HepG2 (cell line): ENCODE measurements around the gene TSSK3. TPM values are rescaled to one million over a fixed set of nuclear protein-coding genes. Genes with fewer than 3 reads are reported as not detected.
"Not testable (repeated sequence)": the region's sequence is repeated elsewhere in the genome, so short reads cannot be mapped to it uniquely, and the experiment has no call there.

Experiments
- ATAC-seq: fragments of 200-7000 bp; cut with Tn5 transposase; 3 replicates; pipeline ENCODE4 v1.9.1; 2020; ENCODE audit warnings: mild to moderate bottlenecking, moderate library complexity
- BruUV-seq: library from RNA; stranded (reverse); fragments of 400-500 nt; replicated peaks from 2 replicates; lab custom pipeline; 2021; lab: Mats Ljungman, UMichigan
- CTCF ChIA-PET: fragments of 300-600 bp; formaldehyde crosslinking; extraction: SDS; loops from one replicate; lab custom pipeline; 2021; ENCODE audit warnings: low total read pairs, inconsistent platforms, low intra/inter-chr PET ratio; lab: Yijun Ruan, JAX
- POLR2A ChIA-PET: fragments of 350-600 bp; sonication (Branson Sonifier 250); formaldehyde crosslinking; loops from one replicate; lab custom pipeline; 2020; ENCODE audit warnings: antibody characterized with exemption, inconsistent platforms; lab: Yijun Ruan, JAX
- DNase-seq: peaks from one replicate; pipeline ENCODE4 v3.0.0-alpha.2; 2015; ENCODE audit warnings: low spot score
- FAIRE-seq: peaks from 3 replicates; lab custom pipeline; 2011; peaks lifted over from hg19 to GRCh38; lab: Jason Lieb, UNC
- H2AFZ ChIP-seq: one replicate; pipeline ENCODE4 v1.6.1; 2011; ENCODE audit warnings: low read length, inconsistent platforms
- H3K27ac ChIP-seq: fragments of 300-600 bp; 3 replicates; pipeline ENCODE4 v1.8.0; 2011; ENCODE audit warnings: mixed run types, mild to moderate bottlenecking, mixed read lengths, low read length, inconsistent platforms; ENCODE audit not compliant: insufficient read depth; ENCODE audit errors: extremely low read length
- H3K27me3 ChIP-seq, 2 experiments: fragments of 200-600 bp in 1 of 2; 2 replicates in 1 of 2; 3 replicates in 1 of 2; pipeline versions ENCODE4 v1.6.0 to v1.8.0; 2011; ENCODE audit warnings: low read length in 2 of 2, mild to moderate bottlenecking in 2 of 2, moderate library complexity in 2 of 2, inconsistent platforms in 1 of 2; ENCODE audit not compliant: insufficient read depth in 2 of 2, control insufficient read depth in 1 of 2
- H3K36me3 ChIP-seq, 2 experiments: fragments of 200-600 bp in 1 of 2; replicated peaks in 1 of 2; 2 replicates in 1 of 2; 3 replicates in 1 of 2; pipeline versions ENCODE4 v1.5.1 to v1.8.0; 2011; ENCODE audit warnings: low read length in 2 of 2, inconsistent platforms in 1 of 2; ENCODE audit not compliant: insufficient read depth in 2 of 2, control insufficient read depth in 1 of 2
- H3K4me1 ChIP-seq: 2 replicates; pipeline ENCODE4 v1.5.1; 2012; ENCODE audit warnings: low read length, inconsistent platforms; ENCODE audit not compliant: insufficient read depth
- H3K4me2 ChIP-seq: 2 replicates; pipeline ENCODE4 v1.6.0; 2011; ENCODE audit warnings: low read depth, low read length, inconsistent platforms
- H3K4me3 ChIP-seq, 3 experiments: fragments of 200-600 bp in 1 of 3; sonication (generic), shearing (Covaris generic) in 1 of 3; replicated peaks in 1 of 3; 2 replicates each; pipeline ENCODE4 v1.5.1; 2011 to 2016; ENCODE audit warnings: low read length in 3 of 3, inconsistent platforms in 2 of 3, low read depth in 2 of 3, mild to moderate bottlenecking in 2 of 3, control low read depth in 1 of 3, mixed read lengths in 1 of 3; ENCODE audit not compliant: insufficient read depth in 1 of 3
- H3K79me2 ChIP-seq: one replicate; pipeline ENCODE4 v1.6.1; 2011; ENCODE audit warnings: low read length, inconsistent platforms; ENCODE audit not compliant: insufficient read depth
- H3K9ac ChIP-seq: 2 replicates; pipeline ENCODE4 v1.6.0; 2011; ENCODE audit warnings: mild to moderate bottlenecking, low read depth, low read length, inconsistent platforms; ENCODE audit not compliant: insufficient read depth
- H3K9me3 ChIP-seq: 2 replicates; pipeline ENCODE4 v1.5.1; 2012; ENCODE audit warnings: mild to moderate bottlenecking, low read length
- H4K20me1 ChIP-seq: 2 replicates; pipeline ENCODE4 v1.6.0; 2011; ENCODE audit warnings: inconsistent platforms, mild to moderate bottlenecking, low read length, moderate library complexity; ENCODE audit not compliant: insufficient read depth
- RERE ChIP-seq: IDR thresholded peaks from 2 replicates; pipeline ENCODE4 v1.6.1; 2016; ENCODE audit warnings: low read depth, missing genetic modification reagents, missing compliant biosample characterization
- USF2 ChIP-seq, 2 experiments: sonication (generic) in 1 of 2; formaldehyde crosslinking in 1 of 2; IDR thresholded peaks; 2 replicates each; pipeline versions ENCODE4 v1.5.1 to v1.6.1; 2011 to 2020; ENCODE audit warnings: borderline replicate concordance in 1 of 2, low read depth in 1 of 2, low read length in 1 of 2, mild to moderate bottlenecking in 1 of 2, missing genetic modification reagents in 1 of 2, moderate library complexity in 1 of 2
- ZNF562 ChIP-seq: sonication (generic); formaldehyde crosslinking; IDR thresholded peaks from 2 replicates; pipeline ENCODE4 v1.8.0; 2022; ENCODE audit warnings: missing genetic modification reagents, borderline replicate concordance
- ZNF713 ChIP-seq: sonication (generic); formaldehyde crosslinking; IDR thresholded peaks from 2 replicates; pipeline ENCODE4 v1.4.0; 2020; ENCODE audit warnings: mild to moderate bottlenecking, missing genetic modification reagents
- WGBS: methylation state at CpG from one replicate; pipeline ENCODE4 v1.1.6; 2017; ENCODE audit warnings: low lambda C conversion rate; 5-methylcytosine and 5-hydroxymethylcytosine counted together
- in situ Hi-C: cut with HindIII; loops from 2 replicates; pipeline ENCODE4 v1.10.0; 2017; ENCODE audit warnings: low pct_unique_long_range_greater_than_20kb; ENCODE audit not compliant: extremely low pct_ligation_motif_present
- intact Hi-C: fragments of 100-400 bp; cut with micrococcal nuclease; formaldehyde crosslinking; loops from one replicate; pipeline ENCODE4 v1.10.0; 2022; ENCODE audit not compliant: unreplicated experiment
- polyA plus RNA-seq, 8 experiments: library from polyadenylated mRNA; depleted of rRNA in 3 of 8; stranded (reverse) in 7 of 8; unstranded in 1 of 8; fragments of >200 nt; fragmentation: Illumina TruSeq in 4 of 8; extraction: Trizol in 4 of 8; gene quantifications; 2 replicates each; pipeline versions ENCODE4 v1.2.1 to v1.2.3, GENCODE V29; 2011 to 2016; ENCODE audit warnings: low read depth in 4 of 8, missing spikeins in 1 of 8, mixed read lengths in 1 of 8; ENCODE audit not compliant: insufficient read depth in 1 of 8
- total RNA-seq, 5 experiments: library from RNA; depleted of rRNA; stranded (reverse); fragments of >200 nt; fragmentation: Illumina TruSeq; extraction: Trizol; gene quantifications; 2 replicates each; pipeline ENCODE4 v1.2.3, GENCODE V29; 2016; ENCODE audit warnings: low read depth in 1 of 5

Gene TSSK3
- total and polyA plus RNA-seq, 2 of the 13 experiments (the other 11 are each of a cell fraction or from before 2014, with no cell fraction given): 1.0 to 1.1 TPM

- TF ChIP-seq RERE (CRISPR knock-in tag) (no peak), USF2 (IDR thresholded peaks at IDR 0.05; ENCODE audit: low read depth, low read length) (no peak), USF2 (CRISPR knock-in tag; IDR thresholded peaks at IDR 0.05; ENCODE audit: borderline replicate concordance) (no peak), ZNF562 (CRISPR knock-in tag) (no peak), ZNF713 (no peak)
Observed at GRCh38 chr1:32353886-32354570, 8.3 kb upstream of the TSSK3 start (continued).

- H4K20me1 ChIP-seq, H3K9ac ChIP-seq, BruUV-seq, CTCF ChIA-PET, H3K4me3 ChIP-seq, H3K27me3 ChIP-seq, H3K9me3 ChIP-seq, H2AFZ ChIP-seq, H3K27ac ChIP-seq, DNase-seq, H3K79me2 ChIP-seq, intact Hi-C loops, H3K36me3 ChIP-seq, ATAC-seq, H3K4me2 ChIP-seq, in situ Hi-C loops, FAIRE-seq: not testable (repeated sequence)
- peaks cover 49% of the 10 kb centered on the region for H3K4me1 ChIP-seq
- POLR2A ChIA-PET: interaction anchor here (0.7 kb wide), 1 partner anchor 9 kb away, joined by 3 read pairs; no protein-coding TSS in a partner anchor
- WGBS: 96% methylated on average over 6 of the region's 6 CpGs
Observed at GRCh38 chr1:32355778-32356177, 6.6 kb upstream of the TSSK3 start.
